Measurements from ENCODE around the gene WWOX. TPM values are rescaled to one million over a fixed set of nuclear protein-coding genes. Genes with fewer than 3 reads are reported as not detected.
A peak's percentile ranks its signal among the peaks of the same experiment; 100 is the strongest.
"Not testable (repeated sequence)": the region's sequence is repeated elsewhere in the genome, so short reads cannot be mapped to it uniquely, and the experiment has no call there.

Gene WWOX
- total RNA-seq, 2 experiments from 2014 or later = 19.9 to 29.4 TPM

GRCh38 chr16:79225994-79226393 lies 1126.5 kb downstream of the WWOX start:
- H3K4me1 Mint-ChIP-seq; ATAC-seq; H3K27ac Mint-ChIP-seq; H3K9me3 Mint-ChIP-seq (ENCODE audit: low read depth); DNase-seq; CTCF ChIA-PET; H3K36me3 Mint-ChIP-seq (ENCODE audit: low read depth); intact Hi-C loops (cut with DNase I, micrococcal nuclease); H3K27me3 Mint-ChIP-seq; POLR2A ChIA-PET; H3K4me3 Mint-ChIP-seq: not testable (repeated sequence)

GRCh38 chr16:79229361-79229760 lies 1129.9 kb downstream of the WWOX start:
- H3K27ac Mint-ChIP-seq = no peak overlapping the region
- intact Hi-C loops (cut with DNase I, micrococcal nuclease) = no loop called here
- H3K4me1 Mint-ChIP-seq = no peaks in the 10 kb centered on the region
- DNase-seq (no peak), ATAC-seq (no peak)
- no peaks in the 10 kb centered on the region for H3K9me3 Mint-ChIP-seq (ENCODE audit: low read depth)
- CTCF ChIA-PET = interaction anchor here (0.6 kb wide), 1 partner anchor 229 kb away, joined by 5 read pairs; no protein-coding TSS in a partner anchor
- H3K27me3 Mint-ChIP-seq = no peaks in the 10 kb centered on the region
- H3K4me3 Mint-ChIP-seq = no peak overlapping the region
- H3K36me3 Mint-ChIP-seq (ENCODE audit: low read depth) = no peaks in the 10 kb centered on the region
- POLR2A ChIA-PET = no interaction called here

DNA sequence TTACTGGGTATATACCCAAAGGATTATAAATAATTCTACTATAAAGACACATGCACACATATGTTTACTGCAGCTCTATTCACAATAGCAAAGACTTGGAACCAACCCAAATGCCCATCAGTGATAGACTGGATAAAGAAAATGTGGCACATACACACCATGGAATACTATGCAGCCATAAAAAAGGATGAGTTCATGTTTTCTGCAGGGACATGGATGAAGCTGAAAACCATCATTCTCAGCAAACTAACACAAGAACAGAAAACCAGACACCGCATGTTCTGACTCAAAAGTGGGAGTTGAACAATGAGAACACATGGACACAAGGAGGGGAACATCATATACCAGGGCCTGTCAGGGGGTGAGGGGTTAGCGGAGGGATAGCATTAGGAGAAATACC lies 1146.2 kb downstream of the WWOX start:
- POLR2A ChIA-PET; H3K27ac Mint-ChIP-seq; H3K4me1 Mint-ChIP-seq; H3K36me3 Mint-ChIP-seq (ENCODE audit: low read depth); CTCF ChIA-PET; H3K27me3 Mint-ChIP-seq; DNase-seq; H3K4me3 Mint-ChIP-seq; ATAC-seq; intact Hi-C loops (cut with DNase I, micrococcal nuclease): not testable (repeated sequence)
- H3K9me3 Mint-ChIP-seq (ENCODE audit: low read depth) = peaks cover 15% of the 10 kb centered on the region

DNA sequence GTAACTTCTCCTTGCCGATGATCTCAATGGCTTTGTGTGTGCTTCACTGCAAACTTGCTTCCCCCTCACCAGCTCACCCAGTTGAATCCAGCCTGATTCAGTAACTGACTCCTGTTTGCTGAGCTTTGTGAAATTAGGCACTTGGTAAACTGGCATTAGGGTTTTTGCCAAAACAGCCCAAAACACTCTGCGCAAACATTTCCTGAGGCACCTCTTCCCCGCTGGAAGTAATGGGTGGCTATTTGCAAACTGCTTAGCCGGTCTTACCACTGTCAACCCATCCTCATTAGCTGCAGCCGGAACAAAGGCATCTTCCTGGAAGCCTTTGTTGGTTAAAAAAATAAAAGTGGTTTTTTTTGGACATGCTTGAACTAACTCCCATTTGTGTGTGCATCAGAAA lies 1147.9 kb downstream of the WWOX start:
- H3K9me3 Mint-ChIP-seq (ENCODE audit: low read depth) = peaks cover 11% of the 10 kb centered on the region
- DNase-seq = no peak
- no peaks in the 10 kb centered on the region for H3K27me3 Mint-ChIP-seq
- H3K36me3 Mint-ChIP-seq (ENCODE audit: low read depth) = no peaks in the 10 kb centered on the region
- intact Hi-C loops (cut with DNase I, micrococcal nuclease) = no loop called here
- no peak overlapping the region for H3K4me3 Mint-ChIP-seq
- H3K27ac Mint-ChIP-seq = no peak overlapping the region
- POLR2A ChIA-PET = no interaction called here
- no peak for ATAC-seq
- CTCF ChIA-PET = no interaction called here
- H3K4me1 Mint-ChIP-seq = no peaks in the 10 kb centered on the region

DNA sequence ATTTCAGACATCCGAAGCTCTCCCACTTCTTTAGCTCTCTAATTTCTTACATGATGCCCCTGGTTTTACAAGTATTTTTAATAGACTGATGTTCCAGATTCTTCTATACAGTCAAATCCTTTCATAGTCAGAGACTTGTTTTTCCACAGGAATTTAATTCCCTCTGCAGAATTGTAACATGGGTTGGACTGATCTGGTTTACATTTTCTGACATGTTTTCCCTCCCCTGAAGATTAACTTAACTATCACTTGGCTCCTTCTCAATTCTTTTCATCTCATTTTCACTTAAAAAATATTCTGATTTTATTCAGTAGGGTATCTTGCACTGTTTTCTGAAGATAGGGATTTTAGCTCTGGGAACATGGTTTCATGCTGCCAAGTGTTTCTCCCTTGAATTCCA lies 1148.9 kb downstream of the WWOX start:
- Mint-ChIP-seq H3K27ac (no peak overlapping the region), H3K4me3 (no peak overlapping the region), H3K9me3 (ENCODE audit: low read depth) (peaks cover 8% of the 10 kb centered on the region), H3K4me1 (no peaks in the 10 kb centered on the region), H3K27me3 (no peaks in the 10 kb centered on the region), H3K36me3 (ENCODE audit: low read depth) (no peaks in the 10 kb centered on the region)
- ChIA-PET POLR2A (no interaction called here), CTCF (no interaction called here)
- no peak for ATAC-seq
- DNase-seq = no peak
- intact Hi-C loops (cut with DNase I, micrococcal nuclease) = no loop called here

DNA sequence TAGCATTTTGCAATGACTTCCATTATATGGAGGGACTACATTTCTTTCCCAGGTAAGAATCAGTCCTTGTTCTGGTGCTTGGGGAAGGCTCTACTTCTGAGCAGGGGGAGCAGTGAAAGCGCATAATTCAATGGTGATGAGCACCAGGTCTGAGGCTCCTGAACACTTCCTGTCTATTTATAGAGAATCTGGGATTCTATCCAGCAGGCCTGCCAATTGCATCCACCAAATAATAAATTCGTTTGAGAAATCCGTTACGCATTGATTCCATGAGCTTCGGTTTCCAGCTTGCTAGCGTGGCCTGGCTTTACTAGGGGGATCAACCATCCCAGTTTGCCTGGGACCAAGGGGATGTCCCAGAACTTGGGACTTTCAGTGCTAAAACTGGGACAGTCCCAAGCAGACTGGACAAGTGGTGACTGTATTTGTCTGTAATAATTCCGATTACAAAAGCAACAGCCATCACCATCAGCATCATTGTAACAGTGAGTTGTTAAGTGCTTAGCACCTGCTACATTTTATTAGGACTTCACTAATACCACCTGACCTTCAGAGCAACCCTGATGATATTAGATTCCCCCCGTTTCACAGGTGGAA lies 1151.1 kb downstream of the WWOX start:
- ChIA-PET CTCF (no interaction called here), POLR2A (no interaction called here)
- intact Hi-C loops (cut with DNase I, micrococcal nuclease) = no loop called here
- H3K4me1 Mint-ChIP-seq = no peaks in the 10 kb centered on the region
- H3K36me3 Mint-ChIP-seq (ENCODE audit: low read depth) = no peaks in the 10 kb centered on the region
- no peaks in the 10 kb centered on the region for H3K9me3 Mint-ChIP-seq (ENCODE audit: low read depth)
- no peak for ATAC-seq
- no peak overlapping the region for H3K27ac Mint-ChIP-seq
- no peaks in the 10 kb centered on the region for H3K27me3 Mint-ChIP-seq
- DNase-seq = no peak
- no peak overlapping the region for H3K4me3 Mint-ChIP-seq

GRCh38 chr16:79253100-79253631 lies 1153.7 kb downstream of the WWOX start:
- DNase-seq = no peak
- Mint-ChIP-seq H3K27ac (no peak overlapping the region), H3K36me3 (ENCODE audit: low read depth) (no peaks in the 10 kb centered on the region), H3K27me3 (peaks cover 6% of the 10 kb centered on the region), H3K4me3 (no peak overlapping the region), H3K4me1 (no peaks in the 10 kb centered on the region), H3K9me3 (ENCODE audit: low read depth) (no peaks in the 10 kb centered on the region)
- intact Hi-C loops (cut with DNase I, micrococcal nuclease) = no loop called here
- no peak for ATAC-seq
- ChIA-PET CTCF (interaction anchor here (0.7 to 1.2 kb wide), 2 partner anchors 14 to 641 kb away, joined by 3 read pairs; no protein-coding TSS in a partner anchor), POLR2A (no interaction called here)

DNA sequence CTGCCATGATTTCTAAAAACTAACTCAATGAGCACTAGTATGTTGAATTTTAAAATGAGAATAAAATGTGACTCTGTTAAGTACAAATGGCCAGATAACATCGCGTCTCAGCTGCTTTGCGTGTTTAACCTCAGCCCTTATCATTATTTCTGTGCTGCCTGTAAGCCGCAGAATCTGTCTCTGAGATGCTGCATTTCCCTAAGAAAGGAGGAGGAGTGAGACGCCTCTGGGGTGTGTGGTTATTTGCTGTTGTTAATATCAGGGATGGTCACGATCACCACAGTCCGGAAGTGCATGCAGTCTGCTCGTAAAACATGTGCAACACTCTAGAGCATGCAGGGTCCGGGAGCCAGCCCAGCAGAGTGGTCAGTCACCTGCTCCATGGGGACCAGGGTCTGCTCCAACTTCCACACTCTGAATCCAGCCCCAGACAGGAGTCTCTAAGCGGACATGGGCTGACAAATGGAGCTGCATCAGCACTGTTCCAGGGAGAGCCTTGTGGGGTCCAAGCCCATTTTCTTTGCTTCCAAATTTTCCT lies 1158.6 kb downstream of the WWOX start:
- Mint-ChIP-seq H3K9me3 (ENCODE audit: low read depth) (no peaks in the 10 kb centered on the region), H3K27me3 (peaks cover 15% of the 10 kb centered on the region), H3K4me1 (peaks cover 3% of the 10 kb centered on the region), H3K36me3 (ENCODE audit: low read depth) (no peaks in the 10 kb centered on the region), H3K4me3 (no peak overlapping the region), H3K27ac (no peak overlapping the region)
- intact Hi-C loops (cut with DNase I, micrococcal nuclease) = no loop called here
- no peak for DNase-seq
- POLR2A ChIA-PET = no interaction called here
- ATAC-seq = no peak
- CTCF ChIA-PET = interaction anchor here (0.6 to 1.0 kb wide), 2 partner anchors 10 to 767 kb away, joined by 3 read pairs; no protein-coding TSS in a partner anchor

- CTCF ChIA-PET = interaction anchor here (0.6 kb wide), 1 partner anchor 53 kb away, joined by 3 read pairs; no protein-coding TSS in a partner anchor
- H3K36me3 Mint-ChIP-seq (ENCODE audit: low read depth); H3K9me3 Mint-ChIP-seq (ENCODE audit: low read depth); H3K4me3 Mint-ChIP-seq; ATAC-seq; DNase-seq; POLR2A ChIA-PET: not testable (repeated sequence)
- intact Hi-C loops (cut with DNase I, micrococcal nuclease) = loop anchor here (5.0 to 10.0 kb wide), 3 partner anchors 104 to 556 kb away; no protein-coding TSS in a partner anchor
- H3K27me3 Mint-ChIP-seq = peaks cover 23% of the 10 kb centered on the region
- peak overlapping the region; percentile 21 for H3K27ac Mint-ChIP-seq
- H3K4me1 Mint-ChIP-seq = peaks cover 28% of the 10 kb centered on the region
These were observed 1161.4 kb downstream of the WWOX start for GRCh38 chr16:79260890-79261289.

GRCh38 chr16:79261481-79261940 lies 1162.1 kb downstream of the WWOX start:
- Mint-ChIP-seq H3K9me3 (ENCODE audit: low read depth) (no peaks in the 10 kb centered on the region), H3K4me3 (no peak overlapping the region), H3K36me3 (ENCODE audit: low read depth) (no peaks in the 10 kb centered on the region), H3K27me3 (peaks cover 22% of the 10 kb centered on the region), H3K4me1 (peaks cover 32% of the 10 kb centered on the region), H3K27ac (peak overlapping the region; percentile 21)
- ChIA-PET CTCF (interaction anchor here (0.6 kb wide), 1 partner anchor 53 kb away, joined by 3 read pairs; no protein-coding TSS in a partner anchor), POLR2A (no interaction called here)
- DNase-seq = peak; percentile 61
- intact Hi-C loops (cut with DNase I, micrococcal nuclease) = loop anchor here (5.0 to 10.0 kb wide), 3 partner anchors 104 to 557 kb away; no protein-coding TSS in a partner anchor
- ATAC-seq = peak; percentile 56

- Mint-ChIP-seq H3K27me3 (peaks cover 25% of the 10 kb centered on the region), H3K4me1 (peaks cover 38% of the 10 kb centered on the region), H3K36me3 (ENCODE audit: low read depth) (no peaks in the 10 kb centered on the region), H3K9me3 (ENCODE audit: low read depth) (no peaks in the 10 kb centered on the region), H3K27ac (no peak overlapping the region), H3K4me3 (no peak overlapping the region)
- CTCF ChIA-PET = no interaction called here
- intact Hi-C loops (cut with DNase I, micrococcal nuclease) = loop anchor here (5.0 to 10.0 kb wide), 3 partner anchors 105 to 557 kb away; no protein-coding TSS in a partner anchor
- POLR2A ChIA-PET = no interaction called here
- ATAC-seq (no peak), DNase-seq (no peak)
These were observed 1162.6 kb downstream of the WWOX start for GRCh38 chr16:79261944-79262552.
